ENCODE data around the gene METTL2A. TPM values are rescaled to one million over a fixed set of nuclear protein-coding genes. Genes with fewer than 3 reads are reported as not detected.
"Not testable (repeated sequence)": the region's sequence is repeated elsewhere in the genome, so short reads cannot be mapped to it uniquely, and the experiment has no call there.

Gene METTL2A
- total and polyA plus RNA-seq, 2 experiments from 2014 or later = 22.9 to 42.3 TPM

DNA sequence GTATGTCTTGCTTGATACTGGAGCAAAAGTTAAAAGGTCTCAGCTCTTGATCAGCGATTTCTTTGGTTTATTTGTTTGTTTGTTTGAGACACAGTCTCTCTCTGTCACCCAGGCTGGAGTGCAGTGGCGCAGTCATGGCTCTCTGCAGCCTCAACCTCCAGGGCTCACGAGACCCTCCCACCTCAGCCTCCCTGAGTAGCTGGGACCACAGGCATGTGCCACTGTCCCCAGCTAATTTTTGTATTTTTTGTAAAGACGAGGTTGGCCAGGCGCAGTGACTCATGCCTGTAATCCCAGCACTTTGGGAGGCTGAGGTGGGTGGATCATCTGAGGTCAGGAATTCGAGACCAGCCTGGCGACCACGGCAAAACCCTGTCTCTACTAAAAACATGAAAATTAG lies 75.1 kb downstream of the METTL2A start:
- not testable (repeated sequence) for H3F3A ChIP-seq (replicated peaks; ENCODE audit: low read depth); H3K4me3 ChIP-seq; H3K4me2 ChIP-seq; H3K4me3 Mint-ChIP-seq; H3K9me3 Mint-ChIP-seq; H3K36me3 ChIP-seq (ENCODE audit: insufficient read depth); ATAC-seq; H3K27ac ChIP-seq (ENCODE audit: low read depth); H3K9me2 ChIP-seq (ENCODE audit: insufficient read depth); DNase-seq (ENCODE audit: low spot score); H2AFZ ChIP-seq; H4K20me1 ChIP-seq (replicated peaks; ENCODE audit: insufficient read depth); H3K4me1 ChIP-seq (ENCODE audit: insufficient read depth); H3K27me3 Mint-ChIP-seq (ENCODE audit: insufficient read depth, low read depth, poor library complexity); H3K27me3 ChIP-seq (ENCODE audit: insufficient read depth); H3K27ac Mint-ChIP-seq; H3K36me3 Mint-ChIP-seq (ENCODE audit: low read depth); H3K4me1 Mint-ChIP-seq
- H3K79me2 ChIP-seq (replicated peaks; ENCODE audit: insufficient read depth) = peaks cover 89% of the 10 kb centered on the region

Small RNAs within 50 kb of the gene (small RNA-seq; reads per million reads assigned to genes)
- not detected for gene RNU7-52P (ENCODE audit: low replicate concordance)

Other genes starting within 250 kb of the METTL2A start
- gene EFCAB3, start 43.3 kb upstream of the METTL2A start, total RNA-seq (2014; rRNA removed; shearing (Covaris generic)) = not detected in 2 replicates
- gene EFCAB3, start 43.3 kb upstream of the METTL2A start, polyA plus RNA-seq (2016; fragmentation: Nextera tagmentation; extraction: Ambion mirVana) = not detected in 2 replicates
- gene TLK2, start 54.9 kb downstream of the METTL2A start, total RNA-seq (2014; rRNA removed; shearing (Covaris generic)) = 41.7 and 56.1 TPM in 2 replicates
- 17.3 and 19.6 TPM in 2 replicates for gene TLK2, start 54.9 kb downstream of the METTL2A start, polyA plus RNA-seq (2016; fragmentation: Nextera tagmentation; extraction: Ambion mirVana)
- 29.4 and 38.6 TPM in 2 replicates for gene MRC2, start 203.8 kb downstream of the METTL2A start, total RNA-seq (2014; rRNA removed; shearing (Covaris generic))
- 8.0 and 8.3 TPM in 2 replicates for gene MRC2, start 203.8 kb downstream of the METTL2A start, polyA plus RNA-seq (2016; fragmentation: Nextera tagmentation; extraction: Ambion mirVana)

Data from GM23338 (cell line).